CD14-positive monocyte (primary cell): ENCODE data around the gene C19orf12. TPM values are rescaled to one million over a fixed set of nuclear protein-coding genes. Genes with fewer than 3 reads are reported as not detected.

ENCODE experiments used
- DNase-seq, 3 donors: peaks; one replicate each; pipeline ENCODE4 v3.0.0-alpha.2; 2011 to 2022
- H2AFZ ChIP-seq: 2 replicates; pipeline ENCODE4 v1.6.0; 2012; ENCODE audit warnings: mild to moderate bottlenecking, low read depth, low read length, inconsistent platforms; ENCODE audit not compliant: insufficient read depth, poor library complexity, severe bottlenecking
- H3K27ac ChIP-seq, 2 donors: 1 replicate in 1 of 2; 2 replicates in 1 of 2; pipeline ENCODE4 v1.5.1; 2012 to 2013; ENCODE audit warnings: low read length in 2 of 2, control low read depth in 1 of 2, inconsistent platforms in 1 of 2, low read depth in 1 of 2, mild to moderate bottlenecking in 1 of 2
- H3K27me3 ChIP-seq, 2 donors: one replicate each; pipeline versions ENCODE4 v1.6.0 to v1.6.1; 2011 to 2013; ENCODE audit warnings: low read length in 2 of 2; ENCODE audit not compliant: control insufficient read depth in 2 of 2, insufficient read depth in 2 of 2
- H3K36me3 ChIP-seq, 2 donors: replicated peaks in 1 of 2; 1 replicate in 1 of 2; 2 replicates in 1 of 2; pipeline versions ENCODE4 v1.5.1 to v1.6.1; 2012 to 2013; ENCODE audit warnings: low read length in 2 of 2, control low read depth in 1 of 2, inconsistent platforms in 1 of 2, mild to moderate bottlenecking in 1 of 2; ENCODE audit not compliant: insufficient read depth in 2 of 2, control insufficient read depth in 1 of 2
- H3K4me1 ChIP-seq, 2 donors: 1 replicate in 1 of 2; 2 replicates in 1 of 2; pipeline versions ENCODE4 v1.5.1 to v1.6.1; 2012 to 2013; ENCODE audit warnings: low read length in 2 of 2, control low read depth in 1 of 2, inconsistent platforms in 1 of 2, mild to moderate bottlenecking in 1 of 2, moderate library complexity in 1 of 2; ENCODE audit not compliant: insufficient read depth in 2 of 2, control insufficient read depth in 1 of 2
- H3K4me2 ChIP-seq: replicated peaks from 2 replicates; pipeline ENCODE3; 2012; ENCODE audit warnings: low read length, moderate library complexity, mild to moderate bottlenecking; ENCODE audit not compliant: poor library complexity, severe bottlenecking; ENCODE audit errors: extremely low read depth
- H3K4me3 ChIP-seq, 3 experiments: fragments of 200-600 bp in 1 of 3; sonication (generic) in 1 of 3; replicated peaks in 1 of 3; 1 replicate in 2 of 3; 2 replicates in 1 of 3; pipeline ENCODE4 v1.5.1; 2011 to 2013; ENCODE audit warnings: low read length in 3 of 3, mild to moderate bottlenecking in 3 of 3, control low read depth in 2 of 3, low read depth in 2 of 3, inconsistent platforms in 1 of 3, moderate library complexity in 1 of 3
- H3K79me2 ChIP-seq: 2 replicates; pipeline ENCODE4 v1.6.0; 2012; ENCODE audit warnings: mild to moderate bottlenecking, control low read depth, inconsistent platforms, low read length, moderate library complexity; ENCODE audit not compliant: insufficient read depth
- H3K9ac ChIP-seq: 2 replicates; pipeline ENCODE4 v1.6.0; 2017; ENCODE audit warnings: low read length, mild to moderate bottlenecking; ENCODE audit not compliant: insufficient read depth, poor library complexity, severe bottlenecking
- H3K9me3 ChIP-seq, 2 donors: replicated peaks in 1 of 2; 1 replicate in 1 of 2; 2 replicates in 1 of 2; pipeline versions ENCODE4 v1.5.1 to v1.6.1; 2012 to 2013; ENCODE audit warnings: low read length in 2 of 2, control low read depth in 1 of 2; ENCODE audit not compliant: control insufficient read depth in 1 of 2, insufficient read depth in 1 of 2
- H4K20me1 ChIP-seq: 2 replicates; pipeline ENCODE4 v1.6.0; 2012; ENCODE audit warnings: mild to moderate bottlenecking, low read length, control low read depth, moderate library complexity; ENCODE audit not compliant: insufficient read depth
- H3K27ac Mint-ChIP-seq, 7 donors: one replicate each; pipeline ENCODE4 v1.8.0; 2020; ENCODE audit warnings: mild to moderate bottlenecking in 7 of 7, mixed read lengths in 7 of 7, moderate library complexity in 6 of 7, inconsistent platforms in 2 of 7
- H3K27me3 Mint-ChIP-seq, 3 donors: one replicate each; pipeline ENCODE4 v1.8.0; 2021 to 2022; ENCODE audit warnings: low read depth in 3 of 3, mild to moderate bottlenecking in 3 of 3, mixed read lengths in 3 of 3, moderate library complexity in 3 of 3, inconsistent platforms in 1 of 3
- H3K36me3 Mint-ChIP-seq, 2 donors: one replicate each; pipeline ENCODE4 v1.8.0; 2020; ENCODE audit warnings: mixed read lengths in 2 of 2, inconsistent platforms in 1 of 2, mild to moderate bottlenecking in 1 of 2
- H3K4me1 Mint-ChIP-seq: one replicate; pipeline ENCODE4 v1.8.0; 2020; ENCODE audit warnings: mild to moderate bottlenecking, mixed read lengths
- H3K4me3 Mint-ChIP-seq, 2 donors: one replicate each; pipeline ENCODE4 v1.8.0; 2020; ENCODE audit warnings: mild to moderate bottlenecking in 2 of 2, mixed read lengths in 2 of 2, moderate library complexity in 1 of 2
- H3K9me3 Mint-ChIP-seq, 7 donors: one replicate each; pipeline ENCODE4 v1.8.0; 2020 to 2022; ENCODE audit warnings: mixed read lengths in 7 of 7, mild to moderate bottlenecking in 6 of 7, moderate library complexity in 6 of 7, inconsistent platforms in 2 of 7
- CTCF ChIP-seq: fragments of 200-600 bp; IDR thresholded peaks from one replicate; pipeline ENCODE4 v1.8.0; 2022; ENCODE audit warnings: antibody characterized with exemption, mild to moderate bottlenecking
- WGBS: methylation state at CpG from one replicate; pipeline ENCODE4 v1.1.5; 2013; ENCODE audit warnings: missing lambda C conversion rate; ENCODE audit not compliant: insufficient coverage; 5-methylcytosine and 5-hydroxymethylcytosine counted together
- intact Hi-C, 2 donors: fragments of 100-400 bp; cut with micrococcal nuclease; formaldehyde crosslinking; loops; one replicate each; pipeline versions ENCODE4 v1.15.0 to v1.15.1; 2023
- polyA plus RNA-seq, 3 donors: library from polyadenylated mRNA; depleted of rRNA in 1 of 3; unstranded in 2 of 3; stranded (reverse) in 1 of 3; fragments of 300-500 nt in 2 of 3; fragments of >200 nt in 1 of 3; fragmentation: Illumina TruSeq in 2 of 3; gene quantifications; 1 replicate in 2 of 3; 2 replicates in 1 of 3; pipeline ENCODE4 v1.2.3, GENCODE V29; 2012 to 2021

The C19orf12 gene
- polyA plus RNA-seq, 3 donors: 6.0 to 8.0 (median 6.8) TPM

- no peaks in the 10 kb centered on the region for H3K9me3 ChIP-seq
- no peaks in the 10 kb centered on the region for H3K79me2 ChIP-seq
- peaks cover 4 to 9% (median 8%) of the 10 kb centered on the region in 3 donors for H3K27me3 Mint-ChIP-seq
- DNase-seq: no peak
- H3K4me3 Mint-ChIP-seq: no peak overlapping the region
- peak overlapping the region in 1 of 7 donors; percentile 22 for H3K27ac Mint-ChIP-seq
- intact Hi-C loops: loop anchor here (10.0 kb wide), 1 partner anchor 114 kb away; no protein-coding TSS in a partner anchor
- no peaks in the 10 kb centered on the region for H4K20me1 ChIP-seq
- no peaks in the 10 kb centered on the region for H3K9me3 Mint-ChIP-seq
- peaks cover 0 to 3% of the 10 kb centered on the region in 2 donors for H3K27me3 ChIP-seq
- H3K4me2 ChIP-seq: no peak overlapping the region
- H3K36me3 Mint-ChIP-seq: no peaks in the 10 kb centered on the region
- H3K4me3 ChIP-seq: no peak overlapping the region
- 76% methylated on average over 3 of the region's 16 CpGs for WGBS
- peaks cover 0 to 6% of the 10 kb centered on the region in 2 donors for H3K4me1 ChIP-seq
- H3K9ac ChIP-seq: no peak overlapping the region
- H3K4me1 Mint-ChIP-seq: peaks cover 3% of the 10 kb centered on the region
- no peak overlapping the region for H2AFZ ChIP-seq
- H3K27ac ChIP-seq: no peak overlapping the region
- no peak for TF ChIP-seq CTCF
- no peaks in the 10 kb centered on the region for H3K36me3 ChIP-seq
These were observed 45.9 kb upstream of the C19orf12 start for GRCh38 chr19:29760752-29761502.

DNA sequence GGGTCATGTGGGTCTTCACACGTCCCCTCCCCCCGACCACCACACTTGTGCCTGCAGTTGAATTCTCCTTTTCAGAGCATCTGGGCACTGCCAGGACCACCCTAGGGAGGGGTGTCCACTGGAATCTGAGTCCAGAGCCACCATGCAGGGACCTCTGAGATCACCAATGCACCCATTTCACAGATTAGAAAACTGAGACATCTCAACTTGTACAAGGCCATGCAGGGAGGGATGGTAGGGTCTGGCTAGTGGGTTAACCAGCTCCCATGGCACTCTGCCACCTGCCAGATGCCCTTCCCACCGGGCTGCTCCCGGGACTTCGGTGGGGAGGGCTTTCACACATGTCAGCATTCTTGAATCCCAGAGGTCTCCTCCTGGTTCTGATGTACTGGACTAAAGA, 44.3 kb upstream of the C19orf12 start:
- Histone ChIP-seq H3K4me2 (no peak overlapping the region), H3K27ac (no peak overlapping the region), H3K4me3 (no peak overlapping the region), H3K4me1 (peaks cover 0 to 6% of the 10 kb centered on the region in 2 donors), H3K9me3 (no peaks in the 10 kb centered on the region), H3K27me3 (peaks cover 0 to 3% of the 10 kb centered on the region in 2 donors), H4K20me1 (no peaks in the 10 kb centered on the region), H3K9ac (no peak overlapping the region), H3K36me3 (no peaks in the 10 kb centered on the region), H3K79me2 (no peaks in the 10 kb centered on the region), H2AFZ (no peak overlapping the region)
- DNase-seq: no peak
- H3K27ac Mint-ChIP-seq: no peak overlapping the region
- H3K4me1 Mint-ChIP-seq: peaks cover 3% of the 10 kb centered on the region
- no peaks in the 10 kb centered on the region for H3K36me3 Mint-ChIP-seq
- peaks cover 4 to 9% (median 8%) of the 10 kb centered on the region in 3 donors for H3K27me3 Mint-ChIP-seq
- intact Hi-C loops: no loop called here
- no peaks in the 10 kb centered on the region for H3K9me3 Mint-ChIP-seq
- 100% methylated on average over 5 of the region's 5 CpGs for WGBS
- no peak for TF ChIP-seq CTCF
- no peak overlapping the region for H3K4me3 Mint-ChIP-seq
